ENCODE data around the gene TMPRSS9. TPM values are rescaled to one million over a fixed set of nuclear protein-coding genes. Genes with fewer than 3 reads are reported as not detected.
"Not testable (repeated sequence)": the region's sequence is repeated elsewhere in the genome, so short reads cannot be mapped to it uniquely, and the experiment has no call there.

The TMPRSS9 gene
- total and polyA plus RNA-seq, 8 donors = 1.1 TPM; not detected in 7

DNA sequence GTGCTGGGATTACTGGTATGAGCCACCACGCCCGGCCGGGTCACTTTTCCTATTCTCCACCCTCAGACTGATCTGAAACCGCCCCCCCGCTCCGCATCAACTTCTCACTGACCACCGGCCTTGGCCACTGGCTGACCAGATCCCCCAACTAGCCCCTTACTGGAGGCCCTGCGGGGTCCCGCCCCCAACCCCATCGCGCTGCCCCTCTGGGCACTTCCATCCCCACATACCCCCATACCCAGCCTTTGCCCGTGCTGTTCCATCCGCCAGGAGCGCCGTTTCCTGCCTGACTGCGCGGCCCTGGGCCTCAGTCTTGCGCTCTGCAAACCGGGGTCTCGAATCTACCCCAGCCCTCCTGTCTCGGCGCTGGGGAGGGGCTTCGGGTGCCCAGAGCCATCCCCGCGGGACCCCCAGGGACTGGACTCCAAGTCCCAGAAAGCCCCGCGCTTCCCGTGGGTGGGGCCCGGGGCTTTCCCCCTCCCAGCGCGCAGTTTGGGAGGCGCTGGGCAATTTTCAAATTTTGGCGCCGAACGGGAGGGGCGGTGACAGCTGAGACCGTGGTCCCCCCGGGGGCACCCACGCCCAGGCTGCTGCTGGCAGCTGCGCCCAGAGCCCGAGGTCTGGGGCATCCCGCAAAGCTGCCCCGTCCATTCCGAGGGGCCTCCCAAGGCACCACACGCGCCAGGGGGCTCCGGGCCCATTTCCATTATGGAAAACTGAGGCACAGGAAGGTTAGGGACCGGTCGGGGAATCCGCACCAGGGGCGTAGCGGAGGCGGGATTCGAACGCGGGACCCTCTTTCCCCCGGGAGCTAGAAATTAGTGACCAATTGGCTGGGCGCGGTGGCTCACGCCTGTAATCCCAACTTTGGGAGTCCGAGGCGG is 101.9 kb downstream of the TMPRSS9 start:
- Histone ChIP-seq H3K4me3 (peak overlapping the region; percentile 59 to 88 (median 71)), H3K27me3 (no peaks in the 10 kb centered on the region), H3K4me1 (peaks cover 17 to 30% (median 24%) of the 10 kb centered on the region in 4 donors), H3K36me3 (no peaks in the 10 kb centered on the region), H3K27ac (peak overlapping the region in 3 of 5 donors; percentile 41 to 72 (median 64)), H3K9me3 (no peaks in the 10 kb centered on the region)
- 2 to 4% (median 3%) methylated on average over 43 to 62 of the region's 62 CpGs for WGBS, 5 donors
- no peak for TF ChIP-seq POLR2AphosphoS5 (IDR thresholded peaks at IDR 0.05)
- no peak for TF ChIP-seq EP300 (IDR thresholded peaks at IDR 0.05)
- TF ChIP-seq, protein P1, sequence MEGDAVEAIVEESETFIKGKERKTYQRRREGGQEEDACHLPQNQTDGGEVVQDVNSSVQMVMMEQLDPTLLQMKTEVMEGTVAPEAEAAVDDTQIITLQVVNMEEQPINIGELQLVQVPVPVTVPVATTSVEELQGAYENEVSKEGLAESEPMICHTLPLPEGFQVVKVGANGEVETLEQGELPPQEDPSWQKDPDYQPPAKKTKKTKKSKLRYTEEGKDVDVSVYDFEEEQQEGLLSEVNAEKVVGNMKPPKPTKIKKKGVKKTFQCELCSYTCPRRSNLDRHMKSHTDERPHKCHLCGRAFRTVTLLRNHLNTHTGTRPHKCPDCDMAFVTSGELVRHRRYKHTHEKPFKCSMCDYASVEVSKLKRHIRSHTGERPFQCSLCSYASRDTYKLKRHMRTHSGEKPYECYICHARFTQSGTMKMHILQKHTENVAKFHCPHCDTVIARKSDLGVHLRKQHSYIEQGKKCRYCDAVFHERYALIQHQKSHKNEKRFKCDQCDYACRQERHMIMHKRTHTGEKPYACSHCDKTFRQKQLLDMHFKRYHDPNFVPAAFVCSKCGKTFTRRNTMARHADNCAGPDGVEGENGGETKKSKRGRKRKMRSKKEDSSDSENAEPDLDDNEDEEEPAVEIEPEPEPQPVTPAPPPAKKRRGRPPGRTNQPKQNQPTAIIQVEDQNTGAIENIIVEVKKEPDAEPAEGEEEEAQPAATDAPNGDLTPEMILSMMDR (IDR thresholded peaks at IDR 0.05) = no peak
- TF ChIP-seq POLR2A (IDR thresholded peaks at IDR 0.05) = no peak
- intact Hi-C loops (cut with DNase I; ENCODE audit: low total_unique reads) = no loop called here
- DNase-seq = peak; percentile 34 to 81

DNA sequence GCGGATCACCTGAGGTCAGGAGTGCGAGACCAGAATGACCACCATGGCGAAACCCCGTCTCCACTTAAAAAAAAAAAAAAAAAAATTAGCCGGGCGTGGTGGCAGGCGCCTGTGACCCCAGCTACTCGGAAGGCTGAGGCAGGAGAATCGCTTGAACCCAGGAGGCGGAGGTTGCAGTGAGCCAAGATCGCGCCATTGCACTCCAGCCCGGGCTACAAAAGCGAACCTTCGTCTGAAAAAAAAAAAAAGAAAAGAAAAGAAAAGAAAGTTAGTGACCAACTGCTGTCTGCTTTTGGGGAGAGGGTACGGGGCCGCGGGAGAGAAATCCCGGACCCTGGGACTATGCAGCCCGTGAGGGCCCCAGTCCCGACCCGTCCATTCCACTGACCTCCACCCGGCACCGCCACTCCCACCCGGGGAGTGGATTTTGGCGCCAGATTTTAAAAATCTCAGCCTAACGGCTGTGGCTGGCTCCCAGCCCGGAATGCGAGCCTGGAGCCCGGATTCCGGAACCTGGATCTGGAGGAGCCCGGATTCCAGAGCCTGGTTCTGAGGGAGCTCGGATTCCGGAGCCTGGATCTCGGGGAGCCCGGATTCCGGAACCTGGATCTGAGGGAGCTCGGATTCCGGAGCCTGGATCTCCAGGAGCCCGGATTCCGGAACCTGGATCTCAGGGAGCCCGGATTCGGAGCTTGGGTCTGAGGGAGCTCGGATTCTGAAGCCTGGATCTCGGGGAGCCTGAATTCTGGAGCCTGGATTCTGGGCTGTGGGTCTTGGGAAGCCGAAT is 102.8 kb downstream of the TMPRSS9 start:
- Histone ChIP-seq H3K27me3 (no peaks in the 10 kb centered on the region), H3K4me3 (peak overlapping the region; percentile 59 to 88 (median 71)), H3K27ac (peak overlapping the region; percentile 29 to 72 (median 41)), H3K4me1 (peaks cover 11 to 23% (median 20%) of the 10 kb centered on the region in 4 donors), H3K36me3 (no peaks in the 10 kb centered on the region), H3K9me3 (no peaks in the 10 kb centered on the region)
- peak in 1 of 3 donors; percentile 51 for TF ChIP-seq POLR2AphosphoS5 (IDR thresholded peaks at IDR 0.05)
- TF ChIP-seq, protein P1 (IDR thresholded peaks at IDR 0.05) = no peak
- WGBS, 5 donors = 9 to 23% (median 15%) methylated on average over 31 to 46 of the region's 46 CpGs
- intact Hi-C loops (cut with DNase I; ENCODE audit: low total_unique reads) = no loop called here
- DNase-seq = peak; percentile 83 to 96

DNA sequence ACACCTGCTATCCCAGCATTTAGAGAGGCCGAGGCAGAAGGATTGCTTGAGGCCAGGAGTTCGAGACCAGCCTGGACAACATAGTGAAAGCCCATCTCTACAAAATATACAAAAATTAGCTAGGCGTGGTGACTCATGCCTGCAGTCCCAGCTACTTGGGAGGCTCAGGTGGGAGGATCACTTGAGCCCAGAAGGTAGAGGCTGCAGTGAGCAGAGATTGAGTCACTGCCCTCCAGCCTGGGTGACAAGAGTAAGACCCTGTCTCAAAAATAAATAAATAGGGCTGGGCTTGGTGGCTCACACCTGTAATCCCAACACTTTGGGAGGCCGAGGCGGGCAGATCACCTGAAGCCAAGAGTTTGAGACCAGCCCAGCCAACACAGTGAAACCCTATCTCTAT is 103.6 kb downstream of the TMPRSS9 start:
- intact Hi-C loops (cut with DNase I; ENCODE audit: low total_unique reads); H3K36me3 ChIP-seq; H3K4me3 ChIP-seq; DNase-seq; H3K27me3 ChIP-seq; H3K9me3 ChIP-seq: not testable (repeated sequence)
- 93 to 98% (median 97%) methylated on average over 5 of the region's 5 CpGs for WGBS, 5 donors
- Histone ChIP-seq H3K27ac (peak overlapping the region in 4 of 5 donors; percentile 29 to 72 (median 52)), H3K4me1 (peaks cover 11 to 23% (median 20%) of the 10 kb centered on the region in 4 donors)

DNA sequence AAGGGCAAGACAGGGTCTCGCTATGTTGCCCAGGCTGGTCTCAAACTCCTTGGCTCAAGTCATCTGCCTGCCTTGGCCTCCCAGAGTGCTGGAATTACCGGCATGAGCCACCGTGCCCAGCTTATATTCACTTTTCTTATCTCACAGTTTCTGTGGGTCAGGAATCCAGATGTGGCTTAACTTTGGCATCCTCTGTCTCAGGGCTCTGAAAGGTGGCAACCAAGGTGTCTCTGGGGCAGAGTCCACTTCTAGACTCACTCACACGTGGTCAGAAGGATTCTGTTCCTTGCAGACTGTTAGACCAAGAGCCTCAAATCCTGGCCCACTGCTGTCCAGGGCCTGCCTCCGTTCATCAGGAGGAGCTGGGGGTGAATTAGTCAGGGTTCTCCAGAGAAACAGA is 104.3 kb downstream of the TMPRSS9 start:
- no peaks in the 10 kb centered on the region for H3K36me3 ChIP-seq
- WGBS, 5 donors = 45 to 69% (median 58%) methylated on average over 5 of the region's 5 CpGs
- intact Hi-C loops (cut with DNase I; ENCODE audit: low total_unique reads) = no loop called here
- DNase-seq = no peak
- H3K27me3 ChIP-seq = no peaks in the 10 kb centered on the region
- H3K4me3 ChIP-seq = no peak overlapping the region
- no peak for TF ChIP-seq POLR2A (IDR thresholded peaks at IDR 0.05)
- TF ChIP-seq POLR2AphosphoS5 (IDR thresholded peaks at IDR 0.05) = no peak
- TF ChIP-seq, protein P1 (IDR thresholded peaks at IDR 0.05) = no peak
- TF ChIP-seq EP300 (IDR thresholded peaks at IDR 0.05) = no peak
- peaks cover 11 to 23% (median 20%) of the 10 kb centered on the region in 4 donors for H3K4me1 ChIP-seq
- no peaks in the 10 kb centered on the region for H3K9me3 ChIP-seq
- no peak overlapping the region for H3K27ac ChIP-seq
